Left ventricle myocardium inferior (tissue), 1 donor: Measurements from ENCODE around the gene PALS1. TPM values are rescaled to one million over a fixed set of nuclear protein-coding genes. Genes with fewer than 3 reads are reported as not detected.

ENCODE experiments used
- DNase-seq: peaks from one replicate; pipeline ENCODE4 v3.0.0-alpha.2; 2020
- H3K27ac ChIP-seq: fragments of 200-600 bp; replicated peaks from 2 replicates; pipeline ENCODE4 v1.8.0; 2021
- H3K27me3 ChIP-seq: fragments of 200-600 bp; 2 replicates; pipeline ENCODE4 v1.8.0; 2021; ENCODE audit warnings: low read depth
- H3K36me3 ChIP-seq: fragments of 200-600 bp; 2 replicates; pipeline ENCODE4 v1.8.0; 2021
- H3K4me1 ChIP-seq: fragments of 200-600 bp; 2 replicates; pipeline ENCODE4 v1.8.0; 2021
- H3K4me3 ChIP-seq: fragments of 200-600 bp; 2 replicates; pipeline ENCODE4 v1.8.0; 2021; ENCODE audit warnings: mild to moderate bottlenecking, moderate library complexity
- H3K9me3 ChIP-seq: fragments of 200-600 bp; replicated peaks from 2 replicates; pipeline ENCODE4 v1.8.0; 2021
- CTCF ChIP-seq: fragments of 200-600 bp; IDR thresholded peaks from 2 replicates; pipeline ENCODE4 v1.8.0; 2021; ENCODE audit warnings: antibody characterized with exemption, mild to moderate bottlenecking, borderline replicate concordance
- intact Hi-C: fragments of 100-400 bp; cut with micrococcal nuclease; formaldehyde crosslinking; loops from one replicate; pipeline ENCODE4 v1.11.0; 2022
- total RNA-seq: library from RNA; stranded (reverse); fragmentation: NEBNext Ultra II Directional; extraction: Animal tissue kit (Norgen Biotek cat#: 25700); gene quantifications from one replicate; pipeline ENCODE4 v1.2.1, GENCODE V29; 2021
- donor health status: DM: no; HTN: yes; CAD: no; lungs with severe emphysema.

PALS1 gene
- total RNA-seq, 1 donor from 2014 or later, result 14.3 TPM

GRCh38 chr14:67276131-67276530, 34.9 kb downstream of the PALS1 start:
- intact Hi-C loops, result no loop called here
- H3K4me1 ChIP-seq, result peaks cover 48% of the 10 kb centered on the region

GRCh38 chr14:67280506-67280905, 39.3 kb downstream of the PALS1 start:
- intact Hi-C loops, result no loop called here

More at GRCh38 chr14:67276131-67276530, 34.9 kb downstream of the PALS1 start:
- Histone ChIP-seq H3K36me3 (peaks cover 7% of the 10 kb centered on the region), H3K9me3 (no peaks in the 10 kb centered on the region), H3K27me3 (no peaks in the 10 kb centered on the region), H3K4me3 (no peak overlapping the region), H3K27ac (no peak overlapping the region)
- no peak for TF ChIP-seq CTCF
- no peak for DNase-seq

GRCh38 chr14:67285876-67286452, 44.7 kb downstream of the PALS1 start:
- peak; percentile 70 for TF ChIP-seq CTCF
- H3K27me3 ChIP-seq, result no peaks in the 10 kb centered on the region
- H3K9me3 ChIP-seq, result no peaks in the 10 kb centered on the region
- no peaks in the 10 kb centered on the region for H3K4me1 ChIP-seq
- H3K36me3 ChIP-seq, result no peaks in the 10 kb centered on the region
- no peak for DNase-seq
- no peak overlapping the region for H3K4me3 ChIP-seq
- intact Hi-C loops, result loop anchor here (5.0 kb wide), 1 partner anchor 119 kb away; no protein-coding TSS in a partner anchor
- no peak overlapping the region for H3K27ac ChIP-seq

More at GRCh38 chr14:67280506-67280905, 39.3 kb downstream of the PALS1 start:
- Histone ChIP-seq H3K4me3 (no peak overlapping the region), H3K4me1 (peaks cover 41% of the 10 kb centered on the region), H3K27ac (no peak overlapping the region), H3K36me3 (peaks cover 7% of the 10 kb centered on the region), H3K9me3 (no peaks in the 10 kb centered on the region), H3K27me3 (no peaks in the 10 kb centered on the region)
- TF ChIP-seq CTCF, result no peak
- DNase-seq, result no peak

Other genes with a start within 250 kb of the PALS1 start
- not detected for gene GARIN2, start 52.0 kb upstream of the PALS1 start, total RNA-seq
- 185 TPM for gene ATP6V1D, start 118.4 kb downstream of the PALS1 start, total RNA-seq
- 92.7 TPM for gene EIF2S1, start 118.9 kb downstream of the PALS1 start, total RNA-seq
- not detected for gene PLEK2, start 170.7 kb downstream of the PALS1 start, total RNA-seq
- gene TMEM229B, start 247.3 kb downstream of the PALS1 start, total RNA-seq, result 1.4 TPM